ENCODE results near the gene MAP3K3.

Gene MAP3K3

DNA sequence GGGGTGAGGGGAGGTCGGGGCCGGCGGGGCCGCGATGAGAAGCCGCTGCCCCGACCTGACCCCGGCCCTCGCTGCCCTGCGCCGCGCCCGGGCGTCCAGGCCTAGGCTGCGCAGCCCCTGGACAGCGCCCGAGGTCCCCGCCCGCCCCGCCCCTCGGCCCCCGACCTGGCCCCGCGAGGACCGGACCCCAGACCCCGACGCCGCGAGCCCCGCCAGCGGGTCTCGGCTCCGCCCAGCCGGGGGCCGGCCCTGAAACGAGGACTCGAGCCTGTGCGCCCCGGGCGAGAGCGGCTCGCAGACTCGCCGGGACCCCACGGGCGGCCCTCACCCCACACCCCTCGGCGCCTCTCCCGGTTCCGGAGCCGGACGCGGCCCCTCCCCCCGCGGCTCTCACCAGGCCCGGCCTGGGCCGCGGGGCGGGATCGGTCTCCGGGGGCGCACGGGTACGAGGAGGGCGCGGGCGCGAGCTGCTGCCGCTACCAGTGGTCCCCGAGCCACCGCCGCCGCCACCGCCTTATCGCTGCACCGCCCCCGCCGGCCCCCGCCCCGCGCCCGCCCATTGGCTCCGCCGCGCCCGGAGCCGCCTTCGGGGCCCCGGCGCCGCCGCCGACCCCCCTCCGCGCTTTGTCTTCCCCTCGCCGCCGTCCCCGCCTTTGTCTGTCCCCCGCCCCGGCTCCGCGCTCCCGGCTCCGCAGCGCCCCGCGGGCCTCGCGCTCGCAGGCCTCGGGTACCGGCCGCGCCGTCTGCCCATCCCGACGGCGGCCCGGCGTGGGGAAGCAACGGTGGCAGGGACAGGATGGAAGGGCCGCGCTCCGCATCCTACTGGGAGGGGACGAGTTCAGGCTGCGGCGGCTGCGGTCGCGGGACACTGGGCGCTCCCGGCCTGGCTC lies 77.7 kb downstream of the MAP3K3 start, which contains the start of gene LIMD2:
Gene LIMD2, minus strand, starts transcription at position 488 of the 890 bp plus-strand sequence. CDS start 827 bp downstream, outside the sequence.
- Histone ChIP-seq H3K27ac (replicated peaks) (peak within 1 kb of the TSS; percentile 98), H3K4me3 (replicated peaks; ENCODE audit: insufficient read depth, low read length) (peak within 1 kb of the TSS; percentile 80), H3K27me3 (ENCODE audit: insufficient read depth, poor library complexity, severe bottlenecking) (no peaks in the 10 kb centered on the region)
- TF ChIP-seq, protein P1, sequence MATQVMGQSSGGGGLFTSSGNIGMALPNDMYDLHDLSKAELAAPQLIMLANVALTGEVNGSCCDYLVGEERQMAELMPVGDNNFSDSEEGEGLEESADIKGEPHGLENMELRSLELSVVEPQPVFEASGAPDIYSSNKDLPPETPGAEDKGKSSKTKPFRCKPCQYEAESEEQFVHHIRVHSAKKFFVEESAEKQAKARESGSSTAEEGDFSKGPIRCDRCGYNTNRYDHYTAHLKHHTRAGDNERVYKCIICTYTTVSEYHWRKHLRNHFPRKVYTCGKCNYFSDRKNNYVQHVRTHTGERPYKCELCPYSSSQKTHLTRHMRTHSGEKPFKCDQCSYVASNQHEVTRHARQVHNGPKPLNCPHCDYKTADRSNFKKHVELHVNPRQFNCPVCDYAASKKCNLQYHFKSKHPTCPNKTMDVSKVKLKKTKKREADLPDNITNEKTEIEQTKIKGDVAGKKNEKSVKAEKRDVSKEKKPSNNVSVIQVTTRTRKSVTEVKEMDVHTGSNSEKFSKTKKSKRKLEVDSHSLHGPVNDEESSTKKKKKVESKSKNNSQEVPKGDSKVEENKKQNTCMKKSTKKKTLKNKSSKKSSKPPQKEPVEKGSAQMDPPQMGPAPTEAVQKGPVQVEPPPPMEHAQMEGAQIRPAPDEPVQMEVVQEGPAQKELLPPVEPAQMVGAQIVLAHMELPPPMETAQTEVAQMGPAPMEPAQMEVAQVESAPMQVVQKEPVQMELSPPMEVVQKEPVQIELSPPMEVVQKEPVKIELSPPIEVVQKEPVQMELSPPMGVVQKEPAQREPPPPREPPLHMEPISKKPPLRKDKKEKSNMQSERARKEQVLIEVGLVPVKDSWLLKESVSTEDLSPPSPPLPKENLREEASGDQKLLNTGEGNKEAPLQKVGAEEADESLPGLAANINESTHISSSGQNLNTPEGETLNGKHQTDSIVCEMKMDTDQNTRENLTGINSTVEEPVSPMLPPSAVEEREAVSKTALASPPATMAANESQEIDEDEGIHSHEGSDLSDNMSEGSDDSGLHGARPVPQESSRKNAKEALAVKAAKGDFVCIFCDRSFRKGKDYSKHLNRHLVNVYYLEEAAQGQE (IDR thresholded peaks at IDR 0.05; ENCODE audit: insufficient replicate concordance, low read depth): peak; percentile 62
- TF ChIP-seq, protein P2, sequence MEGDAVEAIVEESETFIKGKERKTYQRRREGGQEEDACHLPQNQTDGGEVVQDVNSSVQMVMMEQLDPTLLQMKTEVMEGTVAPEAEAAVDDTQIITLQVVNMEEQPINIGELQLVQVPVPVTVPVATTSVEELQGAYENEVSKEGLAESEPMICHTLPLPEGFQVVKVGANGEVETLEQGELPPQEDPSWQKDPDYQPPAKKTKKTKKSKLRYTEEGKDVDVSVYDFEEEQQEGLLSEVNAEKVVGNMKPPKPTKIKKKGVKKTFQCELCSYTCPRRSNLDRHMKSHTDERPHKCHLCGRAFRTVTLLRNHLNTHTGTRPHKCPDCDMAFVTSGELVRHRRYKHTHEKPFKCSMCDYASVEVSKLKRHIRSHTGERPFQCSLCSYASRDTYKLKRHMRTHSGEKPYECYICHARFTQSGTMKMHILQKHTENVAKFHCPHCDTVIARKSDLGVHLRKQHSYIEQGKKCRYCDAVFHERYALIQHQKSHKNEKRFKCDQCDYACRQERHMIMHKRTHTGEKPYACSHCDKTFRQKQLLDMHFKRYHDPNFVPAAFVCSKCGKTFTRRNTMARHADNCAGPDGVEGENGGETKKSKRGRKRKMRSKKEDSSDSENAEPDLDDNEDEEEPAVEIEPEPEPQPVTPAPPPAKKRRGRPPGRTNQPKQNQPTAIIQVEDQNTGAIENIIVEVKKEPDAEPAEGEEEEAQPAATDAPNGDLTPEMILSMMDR (IDR thresholded peaks at IDR 0.05; ENCODE audit: insufficient read depth, low read length): no peak
- peak in 1 of 2 experiments; percentile 69 for DNase-seq (ENCODE audit: low read depth in 1 of 2, low spot score in 1 of 2)

DNA sequence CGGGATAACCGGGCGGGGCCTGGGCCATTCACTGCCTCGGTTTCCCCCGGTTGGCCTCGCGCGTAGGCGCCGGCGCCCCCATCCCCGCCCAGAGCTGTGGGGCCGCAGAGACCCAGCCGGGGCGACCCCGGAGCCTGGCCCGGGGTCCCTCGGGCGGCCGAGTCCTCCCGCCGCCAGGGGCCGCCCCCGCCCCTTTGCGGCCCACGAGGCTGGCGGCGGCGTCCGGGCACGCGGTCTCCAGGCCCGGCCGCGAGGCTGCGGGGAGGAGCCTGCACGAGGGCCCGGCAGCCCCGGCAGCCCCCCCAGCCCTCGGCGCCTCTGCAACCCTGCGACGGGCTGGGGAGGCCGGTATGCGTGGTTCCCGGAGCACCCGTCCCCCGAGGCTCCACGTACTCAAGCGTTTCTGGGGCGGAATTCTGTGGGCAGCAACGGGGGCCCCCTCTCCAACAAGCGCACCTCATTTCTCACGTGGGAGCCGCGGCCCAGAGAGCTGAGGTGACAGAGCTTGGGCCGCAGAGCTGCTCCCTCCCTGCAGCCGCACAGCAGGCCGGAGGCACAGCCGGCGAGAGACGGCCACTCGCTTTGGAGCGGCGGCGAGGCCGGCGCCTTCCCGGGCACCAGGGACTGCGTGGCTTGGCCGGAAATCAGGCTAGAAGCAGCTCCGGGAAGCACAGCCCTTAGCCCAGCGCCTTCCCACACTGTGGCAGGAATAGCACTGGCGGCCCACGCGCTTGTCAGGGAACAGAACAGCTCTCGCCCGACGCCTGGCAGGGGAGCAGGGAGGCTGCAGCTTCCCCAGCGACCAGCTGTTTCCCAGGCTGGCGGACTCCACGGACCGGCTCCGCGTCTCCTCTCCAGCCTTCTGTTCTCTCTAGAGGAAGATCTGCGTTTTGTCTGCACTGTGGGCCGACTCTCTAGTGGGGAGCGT lies 78.6 kb downstream of the MAP3K3 start:
- Histone ChIP-seq H3K4me3 (replicated peaks; ENCODE audit: insufficient read depth, low read length) (peak overlapping the region; percentile 80), H3K27me3 (ENCODE audit: insufficient read depth, poor library complexity, severe bottlenecking) (no peaks in the 10 kb centered on the region), H3K27ac (replicated peaks) (peak overlapping the region; percentile 95)
- no peak; the same call in none of the 2 replicates for TF ChIP-seq POLR2AphosphoS5 (IDR thresholded peaks at IDR 0.05; ENCODE audit: low read depth)
- TF ChIP-seq, protein P1 (IDR thresholded peaks at IDR 0.05; ENCODE audit: insufficient replicate concordance, low read depth): peak; percentile 1
- peak in 1 of 2 experiments; percentile 46 for DNase-seq (ENCODE audit: low read depth in 1 of 2, low spot score in 1 of 2)

DNA sequence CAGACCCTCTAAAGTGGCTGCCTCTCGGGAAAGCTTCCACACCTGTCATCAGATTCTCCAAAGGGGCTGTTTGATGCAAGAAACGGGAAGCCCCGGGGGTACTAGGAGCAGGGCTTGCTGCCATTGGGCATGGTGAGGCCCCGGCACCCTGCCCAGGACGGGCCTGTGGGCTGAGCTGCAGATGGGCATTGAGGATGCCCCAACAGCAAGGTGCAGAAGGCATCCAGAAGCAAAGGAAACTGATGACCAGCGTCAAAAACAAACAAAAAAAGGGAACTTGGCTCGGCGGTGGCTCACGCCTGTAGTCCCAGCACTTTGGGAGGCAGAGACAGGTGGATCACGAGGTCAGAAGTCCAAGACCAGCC lies 79.2 kb downstream of the MAP3K3 start:
- Histone ChIP-seq H3K27me3 (ENCODE audit: insufficient read depth, poor library complexity, severe bottlenecking) (no peaks in the 10 kb centered on the region), H3K27ac (replicated peaks) (peak overlapping the region; percentile 95), H3K4me3 (replicated peaks; ENCODE audit: insufficient read depth, low read length) (no peak overlapping the region)
- TF ChIP-seq, protein P2 (IDR thresholded peaks at IDR 0.05; ENCODE audit: insufficient read depth, low read length): no peak
- TF ChIP-seq SPI1 (IDR thresholded peaks at IDR 0.05; ENCODE audit: borderline replicate concordance, low read depth): peak; percentile 52; the same call in 1 of the 2 replicates
- DNase-seq (ENCODE audit: low read depth in 1 of 2, low spot score in 1 of 2): no peak

Measured in HL-60 (cell line).